Activated T-cell treated with anti-CD3 and anti-CD28 coated beads for 24 hours (primary cell): ENCODE results near the gene STAB2.

Source experiments
- DNase-seq: peaks from one replicate; pipeline ENCODE4 v3.0.0-alpha.2; 2020; ENCODE audit warnings: low read depth

Gene STAB2

DNA sequence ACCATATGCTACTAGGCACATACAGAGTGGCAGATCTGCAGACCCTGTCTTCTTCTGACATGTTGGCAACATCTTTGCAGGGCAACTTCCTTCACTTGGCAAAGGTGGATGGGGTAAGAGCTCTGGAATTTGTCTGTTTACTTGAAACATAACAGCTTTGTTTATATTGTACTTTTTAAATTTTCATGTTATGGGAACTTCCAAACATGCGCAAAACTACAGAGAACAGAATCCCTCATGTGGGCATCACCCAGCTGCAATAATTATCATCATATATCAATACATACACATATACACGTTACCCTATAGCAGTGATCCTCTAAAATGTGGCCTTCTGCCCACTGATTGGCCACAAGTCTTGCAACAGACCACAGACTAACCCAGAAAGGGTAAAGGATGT is 103.4 kb downstream of the STAB2 start:
- DNase-seq: no peak

DNA sequence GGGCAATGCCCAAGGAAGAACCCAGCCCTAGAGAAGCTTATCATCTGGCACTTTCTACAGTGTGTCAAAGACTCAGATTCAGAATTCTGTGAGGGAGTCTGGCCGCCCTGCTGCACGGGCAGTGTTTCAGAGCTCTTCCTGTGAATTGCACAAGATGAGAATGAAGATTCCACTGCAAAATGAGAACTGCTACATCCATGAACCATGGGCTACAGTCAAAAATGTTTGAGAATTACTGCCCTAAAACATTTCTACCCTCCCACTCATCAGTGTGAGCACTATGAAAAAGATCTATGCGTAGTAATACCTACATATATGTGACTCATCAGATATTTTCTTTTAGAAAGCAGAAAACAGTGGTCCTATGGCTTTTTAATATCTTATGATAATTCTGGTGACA is 104.0 kb downstream of the STAB2 start:
- no peak for DNase-seq

DNA sequence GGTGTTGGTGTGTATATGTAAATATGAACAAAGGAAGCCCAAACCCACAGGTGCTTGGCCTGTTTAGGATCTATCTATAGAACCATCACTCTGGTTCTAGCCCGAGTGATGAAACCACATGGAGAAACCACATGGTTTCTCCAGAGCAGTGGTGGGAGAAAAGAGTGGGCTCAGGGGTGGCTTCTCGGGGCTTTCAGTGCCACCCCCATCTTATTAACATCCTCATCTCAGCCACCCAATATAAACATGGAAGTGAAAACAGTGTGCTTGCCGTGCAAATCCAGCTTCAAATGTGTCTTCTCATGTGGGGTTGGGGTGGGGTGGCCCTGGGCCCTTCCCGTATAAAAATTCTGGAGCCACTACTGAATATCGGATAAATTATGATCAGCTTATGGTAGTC is 109.0 kb downstream of the STAB2 start:
- DNase-seq: no peak

DNA sequence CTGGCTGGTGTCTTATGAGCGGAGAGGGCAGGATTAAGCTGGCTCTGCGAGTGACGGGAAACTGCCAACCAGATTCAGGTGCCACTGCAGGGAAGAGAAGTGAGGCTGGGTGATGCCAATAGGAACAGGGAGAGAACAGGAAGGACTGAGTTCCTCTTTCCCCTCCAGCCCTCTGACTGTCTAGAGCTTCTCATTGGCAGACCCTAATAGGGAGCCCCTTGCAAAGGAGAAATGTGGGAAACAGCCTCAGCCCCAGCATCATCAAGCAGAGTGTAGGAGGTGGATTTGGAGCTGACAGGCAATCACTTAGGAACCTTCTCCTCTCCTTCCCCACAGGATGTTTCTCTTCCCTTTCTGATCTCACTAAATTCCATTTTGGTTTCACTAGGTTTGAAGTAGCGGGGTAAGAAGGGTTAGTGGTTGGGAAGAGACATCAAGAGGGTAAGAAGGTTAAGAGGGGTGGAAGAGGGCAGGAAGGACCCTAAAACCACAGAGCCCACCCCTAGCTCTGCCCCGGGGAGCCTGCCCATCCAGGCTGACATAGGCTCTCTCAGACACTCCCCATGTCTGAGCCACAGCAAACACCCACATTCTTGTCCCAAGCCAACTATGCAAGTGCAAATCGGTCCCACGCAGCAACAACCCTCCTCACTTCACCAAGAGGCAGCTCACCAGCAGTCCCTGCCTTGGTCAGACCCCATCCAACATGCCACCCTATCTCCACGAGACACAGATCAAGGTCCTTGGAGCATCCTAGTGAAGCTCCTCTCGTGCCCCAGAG is 111.1 kb downstream of the STAB2 start:
- no peak for DNase-seq

DNA sequence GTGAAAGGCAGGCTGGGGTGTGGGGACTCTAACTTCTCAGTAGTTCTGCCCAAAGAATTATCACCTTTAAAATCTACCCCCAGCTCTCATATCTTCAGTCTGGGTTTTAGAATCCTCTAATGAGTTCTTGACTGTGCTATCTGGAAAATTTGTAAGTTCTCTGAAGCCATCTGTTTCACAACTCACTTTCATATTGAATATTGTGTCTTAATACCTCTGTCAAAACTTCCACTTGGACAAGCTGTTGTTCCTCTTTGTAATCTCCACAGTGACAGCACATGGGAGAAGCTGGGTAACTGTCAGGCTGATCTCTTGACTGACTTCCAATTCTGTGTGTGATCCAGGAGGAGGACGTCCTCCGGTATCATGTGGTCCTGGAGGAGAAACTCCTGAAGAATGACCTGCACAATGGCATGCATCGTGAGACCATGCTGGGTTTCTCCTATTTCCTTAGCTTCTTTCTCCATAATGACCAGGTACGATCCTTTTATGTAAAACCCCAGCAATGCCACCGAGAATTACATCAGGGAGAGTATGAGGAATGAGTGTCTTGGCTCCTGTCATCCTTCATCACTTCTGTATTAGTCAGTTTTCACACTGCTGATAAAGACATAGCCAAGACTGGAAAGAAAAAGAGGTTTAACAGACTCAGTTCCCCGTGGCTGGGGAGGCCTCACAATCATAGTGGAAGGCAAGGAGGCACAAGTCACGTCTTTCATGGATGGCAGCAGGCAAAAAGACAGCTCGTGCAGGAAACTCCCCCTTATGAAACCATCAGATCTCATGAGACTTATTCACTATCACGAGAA is 111.9 kb downstream of the STAB2 start:
- no peak for DNase-seq

DNA sequence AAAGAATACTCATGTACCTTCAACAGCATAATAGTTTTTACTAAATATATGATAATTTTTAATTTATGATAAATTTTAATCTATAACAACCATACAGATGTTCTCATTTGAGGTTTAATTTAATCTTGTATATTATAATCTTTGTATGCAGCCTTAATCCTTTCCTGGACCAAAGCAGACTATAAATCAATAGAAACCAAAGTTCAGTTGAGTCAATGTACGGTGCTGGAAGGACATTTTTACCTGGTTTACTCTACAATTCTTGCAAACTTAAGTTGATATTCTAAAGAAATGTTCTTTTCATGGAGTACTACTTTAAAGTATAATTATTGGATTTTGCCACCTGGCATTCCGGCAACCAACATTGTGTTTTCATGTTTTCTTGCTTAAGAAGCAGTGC is 118.0 kb downstream of the STAB2 start:
- no peak for DNase-seq

DNA sequence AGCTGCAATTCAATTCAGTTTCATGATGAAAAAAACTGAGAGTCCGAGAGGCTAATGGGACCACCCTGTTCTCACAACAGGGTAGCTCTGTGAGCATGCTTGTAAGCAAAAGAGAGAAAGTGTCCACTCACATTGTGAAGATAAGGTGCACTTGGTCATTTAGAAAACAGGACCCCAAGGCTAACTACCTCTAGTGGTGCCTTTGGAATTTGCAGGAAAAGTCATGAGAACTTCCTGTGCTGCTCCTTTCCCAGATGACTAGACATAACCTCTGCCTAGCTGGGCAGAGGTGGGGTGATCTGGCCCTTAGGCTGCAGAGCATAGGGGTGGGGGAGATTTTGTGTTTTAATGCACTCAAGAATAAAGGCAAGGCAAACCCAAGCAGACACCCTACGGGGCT is 118.9 kb downstream of the STAB2 start:
- no peak for DNase-seq

DNA sequence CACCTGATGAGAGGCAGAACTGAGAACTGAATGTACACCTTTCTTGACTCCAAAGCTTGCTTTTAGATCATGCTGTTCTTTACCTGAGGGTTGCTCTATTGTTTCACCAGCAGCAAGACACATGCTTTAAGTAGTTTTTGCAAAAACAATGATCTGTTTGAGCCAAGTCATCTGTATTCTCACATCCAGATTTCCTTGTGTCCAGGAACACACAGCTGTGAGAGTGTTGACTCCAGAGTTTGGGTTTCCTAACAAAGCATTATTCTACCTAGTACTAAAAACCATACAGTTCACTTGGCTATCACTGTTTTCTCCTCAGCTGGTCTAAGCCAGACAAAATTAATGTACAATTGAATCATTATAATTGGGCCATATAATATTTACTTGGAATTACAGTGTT is 120.4 kb downstream of the STAB2 start:
- DNase-seq: no peak

DNA sequence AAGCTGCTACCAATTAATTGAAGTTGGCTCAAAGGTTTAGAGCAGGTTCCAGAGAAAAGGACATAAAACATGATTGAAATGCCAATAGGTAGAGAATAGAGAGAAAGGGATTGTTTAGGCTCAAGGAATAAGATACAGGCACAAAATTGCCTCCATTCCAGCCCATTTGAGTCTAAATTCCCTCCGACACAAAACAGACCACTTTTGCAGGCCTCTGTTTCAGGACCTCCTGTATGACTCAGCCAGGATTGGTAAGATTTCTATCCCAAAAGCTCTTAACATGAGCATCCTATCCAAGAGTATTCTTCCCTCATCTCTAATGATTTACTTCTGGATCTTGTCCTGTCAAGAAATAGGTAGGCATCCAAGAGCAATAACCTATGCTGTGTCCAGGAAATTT is 123.5 kb downstream of the STAB2 start:
- no peak for DNase-seq

DNA sequence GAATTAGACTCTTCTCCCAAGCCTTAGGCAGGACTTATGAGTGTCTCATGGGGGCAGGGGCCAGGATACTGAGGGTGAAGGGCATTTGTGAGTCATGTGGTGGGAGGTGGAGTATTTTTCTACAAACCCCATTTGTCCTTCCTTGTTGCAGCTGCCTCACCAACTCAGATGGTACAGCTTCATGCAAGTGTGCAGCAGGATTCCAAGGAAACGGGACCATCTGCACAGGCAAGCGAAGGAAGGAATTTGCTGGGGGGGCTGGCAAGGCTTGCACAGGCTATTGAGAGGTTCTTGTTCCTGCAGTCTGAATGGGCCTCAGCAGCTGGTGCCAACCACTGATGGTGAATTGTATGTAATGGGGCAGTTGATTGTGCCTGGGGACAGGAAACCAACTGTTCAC is 125.1 kb downstream of the STAB2 start:
- DNase-seq: no peak

DNA sequence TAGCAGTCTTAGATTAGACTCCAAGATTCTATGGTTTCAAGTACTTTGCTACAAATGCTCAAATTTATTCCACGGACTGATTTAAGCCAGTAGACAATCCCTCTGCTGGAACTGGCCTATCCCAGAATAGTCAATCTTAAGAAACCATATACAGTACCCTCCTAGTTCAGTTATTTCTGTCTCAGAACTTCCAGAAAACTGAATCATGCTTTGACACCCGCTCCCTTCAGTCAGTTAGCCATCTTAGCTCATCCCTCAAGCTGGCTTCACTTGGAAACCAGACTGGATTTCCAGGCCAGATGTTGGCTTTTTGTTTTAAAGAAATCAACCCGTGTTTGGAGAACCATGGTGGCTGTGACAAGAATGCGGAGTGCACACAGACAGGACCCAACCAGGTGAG is 128.4 kb downstream of the STAB2 start:
- no peak for DNase-seq

DNA sequence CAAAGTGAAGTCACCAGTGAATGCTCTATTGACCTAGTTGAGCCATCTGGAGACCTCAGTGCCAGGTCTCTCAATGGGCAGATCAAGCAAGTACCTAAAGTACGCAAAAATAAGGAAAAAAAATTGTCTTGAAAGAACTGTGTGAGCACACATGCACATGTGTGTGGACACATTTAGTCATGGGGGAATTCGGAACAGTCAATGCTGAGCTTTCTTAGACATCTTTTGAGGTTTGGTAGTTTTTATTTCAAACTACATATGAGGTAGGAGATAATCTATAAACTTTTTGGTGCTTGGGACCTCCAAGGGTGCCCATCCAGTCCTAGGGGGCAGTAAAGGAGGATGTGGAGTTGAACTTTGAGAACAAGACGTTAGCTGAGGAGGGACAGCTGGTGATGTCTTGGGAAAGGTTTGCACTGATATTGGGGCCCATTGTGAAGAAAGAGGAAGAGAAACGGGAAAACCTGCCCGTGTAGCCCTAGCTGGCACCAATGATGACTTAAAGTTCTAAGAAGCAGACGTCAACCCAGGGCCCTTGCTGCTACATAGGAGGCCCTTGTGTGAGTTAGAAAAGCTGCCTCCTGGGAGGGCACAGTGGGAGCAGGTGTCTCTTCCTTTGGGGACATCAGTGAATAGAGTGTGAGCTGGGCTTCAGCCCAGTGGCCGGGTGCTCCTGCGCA is 129.6 kb downstream of the STAB2 start:
- no peak for DNase-seq

DNA sequence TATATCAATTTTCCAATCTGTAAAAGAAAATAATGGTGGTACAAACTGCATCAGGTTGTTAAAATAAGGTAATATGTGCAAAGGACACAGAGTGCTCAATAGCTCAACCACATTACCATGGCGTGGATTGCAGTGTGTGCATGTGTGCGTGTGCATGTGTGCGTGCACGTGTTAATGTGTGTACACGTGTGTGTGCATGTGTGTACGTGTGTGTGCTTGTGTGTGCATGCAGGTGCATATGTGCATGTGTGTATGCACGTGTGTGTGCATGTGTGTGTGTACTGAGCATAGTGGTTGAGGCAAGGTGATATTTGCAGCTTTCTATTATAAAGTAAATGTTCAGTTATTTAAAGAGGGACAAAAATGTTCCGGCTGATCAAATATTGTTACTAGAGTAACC is 138.3 kb downstream of the STAB2 start:
- DNase-seq: no peak

DNA sequence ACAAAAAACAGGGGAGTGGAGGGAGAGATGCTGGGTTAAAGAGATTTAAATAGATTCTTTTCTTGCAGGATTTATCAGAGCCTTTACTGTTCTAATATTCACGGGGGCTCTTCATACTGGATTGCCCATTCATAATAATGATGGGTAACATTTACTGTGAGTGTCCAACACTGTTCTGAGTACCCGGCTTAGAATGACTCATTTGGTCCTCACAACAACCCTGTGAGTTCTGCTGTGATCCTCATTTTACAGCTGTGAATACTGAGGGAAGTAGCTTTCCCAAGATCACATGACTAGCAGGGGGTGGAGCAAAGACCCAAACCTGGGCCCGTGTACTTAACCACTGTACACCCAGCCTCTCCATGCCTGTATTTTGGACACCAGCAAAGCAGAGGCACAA is 140.6 kb downstream of the STAB2 start:
- no peak for DNase-seq

DNA sequence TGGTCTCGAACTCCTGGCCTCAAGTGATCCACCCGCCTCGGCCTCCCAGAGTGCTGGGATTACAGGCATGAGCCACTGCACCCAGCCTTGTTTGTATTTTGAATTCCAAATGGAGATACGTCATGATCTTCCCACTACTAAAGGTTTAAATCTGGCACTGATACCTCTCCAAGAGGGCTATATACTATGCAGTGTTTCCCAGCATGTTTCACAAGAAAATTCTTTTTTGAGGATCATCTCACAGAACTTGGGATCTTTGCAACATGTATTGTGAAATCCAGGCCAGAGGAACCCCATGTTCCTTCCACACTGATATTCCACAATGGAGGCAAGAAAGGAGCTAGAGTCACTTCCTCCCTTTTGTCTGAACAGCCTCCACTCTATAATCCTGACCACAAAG is 141.2 kb downstream of the STAB2 start:
- DNase-seq: no peak

DNA sequence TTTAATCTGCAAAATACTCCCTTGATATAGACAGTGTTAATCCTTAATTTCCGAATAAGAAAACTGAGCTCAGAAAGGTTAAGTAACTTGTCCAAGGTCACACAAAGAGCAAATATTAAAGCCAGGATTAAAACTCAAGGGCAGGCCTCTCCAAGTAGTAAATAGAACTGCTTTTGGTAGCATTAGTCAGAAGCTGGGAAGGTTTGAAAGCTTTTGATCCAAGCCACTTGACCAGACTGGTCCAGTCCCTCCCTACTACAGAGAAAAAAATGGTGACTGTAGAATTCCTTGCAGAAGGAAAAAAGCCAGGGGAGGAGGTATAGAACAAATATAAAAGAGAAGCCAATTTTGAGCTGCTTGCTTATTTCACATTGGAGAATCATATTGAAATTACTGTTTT is 142.4 kb downstream of the STAB2 start:
- no peak for DNase-seq

DNA sequence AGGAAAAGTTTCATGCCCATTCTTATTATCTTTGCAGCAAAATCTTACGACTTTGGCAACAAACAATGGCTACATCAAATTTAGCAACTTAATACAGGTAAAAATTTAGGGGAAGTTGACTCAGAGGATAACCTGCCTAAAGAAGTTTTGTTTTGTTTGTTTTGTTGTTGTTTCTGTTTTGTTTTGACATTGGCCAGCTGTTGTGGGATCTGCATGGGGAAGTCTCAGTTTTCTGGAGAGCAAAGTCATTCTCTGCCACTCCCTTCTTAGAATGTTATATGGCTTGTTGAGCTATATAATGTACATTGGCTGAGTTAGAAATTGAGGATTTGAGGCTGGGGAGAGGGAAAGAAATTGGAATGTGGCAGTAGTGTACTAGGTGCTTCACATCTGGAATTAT is 144.5 kb downstream of the STAB2 start:
- DNase-seq: no peak

DNA sequence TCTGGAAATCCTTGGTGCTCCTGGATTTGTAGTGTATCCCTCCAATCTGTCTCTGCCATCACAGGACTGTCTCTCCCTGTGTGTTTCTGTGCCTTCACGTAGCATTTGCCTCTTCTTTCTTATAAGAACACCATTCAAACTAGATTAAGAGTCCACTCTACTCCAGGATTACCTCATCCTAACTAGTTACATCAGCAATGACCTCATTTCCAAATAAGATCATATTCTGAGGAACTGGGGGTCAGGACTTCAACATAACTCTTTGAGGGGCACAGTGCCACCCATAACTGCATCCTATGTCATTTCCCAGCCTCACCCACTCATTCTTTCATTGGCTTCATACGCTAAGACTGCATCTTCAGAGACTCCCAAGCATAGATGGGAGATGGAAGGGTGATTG is 147.8 kb downstream of the STAB2 start:
- DNase-seq: no peak

DNA sequence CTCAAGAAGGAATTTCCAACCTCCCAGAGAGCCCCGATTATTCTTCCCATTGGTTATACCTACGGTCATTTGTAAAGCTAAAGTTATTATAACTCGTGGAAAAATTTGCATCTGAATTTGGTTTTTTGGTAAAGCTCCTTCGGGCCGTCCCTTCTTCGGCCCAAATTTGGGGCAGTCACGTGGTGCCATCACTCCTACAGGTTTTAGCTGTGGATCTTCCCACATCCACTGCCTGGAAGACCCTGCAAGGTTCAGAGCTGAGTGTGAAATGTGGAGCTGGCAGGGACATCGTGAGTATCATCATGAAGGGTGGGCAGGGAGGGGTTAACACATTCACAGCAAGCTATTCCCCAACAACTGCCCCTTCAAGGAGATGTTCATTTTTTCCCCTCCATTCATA is 148.2 kb downstream of the STAB2 start:
- no peak for DNase-seq

DNA sequence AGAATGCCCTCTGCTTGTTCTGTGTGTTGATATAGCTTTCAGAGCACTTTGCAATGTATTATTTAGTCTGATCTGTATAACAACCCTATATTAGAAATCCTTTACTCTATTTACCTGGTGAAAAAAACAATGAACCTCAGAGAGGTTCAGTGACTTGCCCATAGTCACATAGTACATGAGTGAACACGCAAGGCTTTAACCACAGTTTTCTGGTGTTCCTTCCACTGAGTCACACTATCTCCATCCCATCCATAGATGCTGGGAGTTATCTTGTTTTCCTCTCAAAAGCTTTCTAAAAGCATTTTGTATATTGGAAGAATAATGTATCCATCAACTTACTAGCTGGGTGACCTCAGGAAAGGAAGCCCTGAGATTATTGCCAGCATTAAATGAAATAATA is 149.5 kb downstream of the STAB2 start:
- DNase-seq: no peak

DNA sequence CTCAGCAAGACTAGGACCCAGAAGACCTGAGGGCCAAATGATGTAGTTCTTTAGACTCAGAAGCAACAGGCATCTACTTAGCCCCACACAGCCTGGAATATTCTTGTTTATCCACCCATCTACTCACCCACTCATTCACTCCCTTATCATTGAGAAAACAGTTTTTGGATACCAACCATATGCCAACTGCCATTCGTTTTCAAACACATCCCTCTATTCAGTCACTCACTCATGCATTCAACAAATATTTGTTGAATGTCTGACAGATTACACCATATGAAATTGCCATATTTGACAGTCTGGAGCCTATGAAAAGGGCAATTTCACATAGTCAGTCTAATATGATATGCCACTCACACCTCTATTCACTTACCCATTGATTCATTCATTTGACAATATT is 150.8 kb downstream of the STAB2 start:
- DNase-seq: no peak

DNA sequence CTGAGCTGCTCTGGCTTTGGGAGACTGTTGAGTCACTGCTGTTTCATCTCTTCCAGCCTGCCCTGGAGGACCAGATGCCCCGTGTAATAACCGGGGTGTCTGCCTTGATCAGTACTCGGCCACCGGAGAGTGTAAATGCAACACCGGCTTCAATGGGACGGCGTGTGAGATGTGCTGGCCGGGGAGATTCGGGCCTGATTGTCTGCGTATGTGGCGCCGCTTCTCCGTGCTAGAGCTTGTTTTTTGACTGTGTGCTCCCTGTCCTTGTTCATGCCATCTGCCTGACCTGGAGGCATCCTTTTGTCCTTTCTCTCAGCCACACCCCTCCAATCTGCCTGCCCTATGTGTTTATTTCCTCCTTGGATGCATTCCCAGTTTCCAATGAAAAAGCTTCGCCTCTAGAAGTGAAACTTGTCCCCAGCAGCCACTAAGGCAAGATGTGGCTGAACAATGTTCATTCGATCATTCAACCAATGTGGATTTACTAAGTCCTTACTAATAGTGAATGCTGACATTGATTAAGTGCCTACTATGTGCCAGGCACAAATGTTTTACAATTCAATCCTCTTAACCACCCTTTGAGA is 155.4 kb downstream of the STAB2 start:
- no peak for DNase-seq

DNA sequence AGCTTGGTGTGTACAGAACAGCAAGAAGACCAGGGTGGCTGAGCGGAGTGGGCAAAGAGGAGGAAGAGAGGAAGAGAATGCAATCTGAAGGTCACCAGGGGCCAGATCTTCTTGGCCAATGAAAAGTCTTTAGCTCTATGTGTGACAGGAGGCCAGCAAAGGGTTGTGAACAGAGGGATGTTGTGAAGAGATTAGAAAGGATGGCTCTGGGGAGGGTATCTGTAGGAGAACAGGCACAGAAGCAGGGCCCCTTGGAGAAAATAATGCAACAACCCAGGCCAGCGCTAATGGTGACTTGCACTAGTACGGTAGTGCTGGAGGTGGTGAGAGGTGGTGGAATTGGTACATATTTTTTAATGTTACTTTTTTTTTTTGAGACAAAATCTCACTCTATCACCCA is 156.7 kb downstream of the STAB2 start:
- DNase-seq: no peak
